Measurements from ENCODE around the gene GNPTAB.

GRCh38 chr12:101806265-101806664 lies 24.5 kb downstream of the GNPTAB start:
- no peak for TF ChIP-seq CTCF (IDR thresholded peaks at IDR 0.05)
- no peak for TF ChIP-seq EP300 (IDR thresholded peaks at IDR 0.05)
- TF ChIP-seq POLR2AphosphoS5 (IDR thresholded peaks at IDR 0.05), result no peak
- no peak for TF ChIP-seq POLR2A (IDR thresholded peaks at IDR 0.05)

All from sigmoid colon (tissue), 4 donors.